HG03097 (cell line): Measurements from ENCODE around the gene TMOD1.

Source experiments
- ATAC-seq: cut with Tn5 transposase; IDR thresholded peaks from one replicate; pipeline ENCODE4 v1.9.1; 2021; ENCODE audit not compliant: unreplicated experiment, low FRiP score

The TMOD1 gene

GRCh38 chr9:97515662-97516061 is 14.2 kb downstream of the TMOD1 start:
- ATAC-seq: no peak

GRCh38 chr9:97516111-97516510 is 14.6 kb downstream of the TMOD1 start:
- no peak for ATAC-seq

GRCh38 chr9:97517331-97518089 is 16.0 kb downstream of the TMOD1 start:
- ATAC-seq: no peak

GRCh38 chr9:97518166-97518908 is 16.9 kb downstream of the TMOD1 start:
- ATAC-seq: no peak

GRCh38 chr9:97518909-97519307 is 17.4 kb downstream of the TMOD1 start:
- ATAC-seq: no peak

- ATAC-seq: no peak
These were observed 18.0 kb downstream of the TMOD1 start for GRCh38 chr9:97519441-97519970.

GRCh38 chr9:97521576-97522333 is 20.3 kb downstream of the TMOD1 start:
- ATAC-seq: no peak

GRCh38 chr9:97524424-97524823 is 23.0 kb downstream of the TMOD1 start:
- ATAC-seq: no peak

- ATAC-seq: no peak
These were observed 24.0 kb downstream of the TMOD1 start for GRCh38 chr9:97525451-97525850.

- no peak for ATAC-seq
These were observed 25.6 kb downstream of the TMOD1 start for GRCh38 chr9:97526895-97527575.

- no peak for ATAC-seq
These were observed 26.4 kb downstream of the TMOD1 start for GRCh38 chr9:97527626-97528528.

- ATAC-seq: no peak
These were observed 27.2 kb downstream of the TMOD1 start for GRCh38 chr9:97528529-97529230.

- ATAC-seq: no peak
These were observed 28.1 kb downstream of the TMOD1 start for GRCh38 chr9:97529363-97530076.

- no peak for ATAC-seq
These were observed 30.5 kb downstream of the TMOD1 start for GRCh38 chr9:97531888-97532376.

- ATAC-seq: no peak
These were observed 32.7 kb downstream of the TMOD1 start for GRCh38 chr9:97534185-97534584.

GRCh38 chr9:97534961-97535594 is 33.6 kb downstream of the TMOD1 start:
- ATAC-seq: no peak

GRCh38 chr9:97535771-97536170 is 34.3 kb downstream of the TMOD1 start:
- no peak for ATAC-seq

GRCh38 chr9:97536480-97536879 is 35.0 kb downstream of the TMOD1 start:
- ATAC-seq: no peak
